Keratinocyte (primary cell): ENCODE results near the gene CLSTN2. TPM values are rescaled to one million over a fixed set of nuclear protein-coding genes. Genes with fewer than 3 reads are reported as not detected.
"Not testable (repeated sequence)": the region's sequence is repeated elsewhere in the genome, so short reads cannot be mapped to it uniquely, and the experiment has no call there.

Source experiments
- DNase-seq: peaks from one replicate; pipeline ENCODE4 v3.0.0-alpha.2; 2011; ENCODE audit warnings: low read depth, missing footprints, low spot score
- FAIRE-seq: peaks from 2 replicates; lab custom pipeline; 2011; peaks lifted over from hg19 to GRCh38; lab: Jason Lieb, UNC
- H2AFZ ChIP-seq: 2 replicates; pipeline ENCODE4 v1.6.0; 2012; ENCODE audit warnings: low read length, control low read depth, inconsistent platforms; ENCODE audit not compliant: control insufficient read depth
- H3K27ac ChIP-seq: 2 replicates; pipeline ENCODE4 v1.5.1; 2011; ENCODE audit warnings: low read length; ENCODE audit not compliant: control insufficient read depth, insufficient read depth
- H3K27me3 ChIP-seq: 3 replicates; pipeline ENCODE4 v1.6.0; 2011; ENCODE audit warnings: low read length; ENCODE audit not compliant: control insufficient read depth, insufficient read depth; ENCODE audit errors: extremely low read depth
- H3K36me3 ChIP-seq, 2 experiments: 2 replicates in 1 of 2; 3 replicates in 1 of 2; pipeline ENCODE4 v1.5.1; 2011; ENCODE audit warnings: low read length in 2 of 2, mild to moderate bottlenecking in 1 of 2; ENCODE audit not compliant: control insufficient read depth in 2 of 2, insufficient read depth in 2 of 2; ENCODE audit errors: extremely low read depth in 1 of 2
- H3K4me1 ChIP-seq: 3 replicates; pipeline ENCODE4 v1.5.1; 2011; ENCODE audit warnings: low read length; ENCODE audit not compliant: control insufficient read depth, insufficient read depth; ENCODE audit errors: extremely low read depth
- H3K4me2 ChIP-seq: 3 replicates; pipeline ENCODE4 v1.6.0; 2011; ENCODE audit warnings: low read depth, low read length; ENCODE audit not compliant: control insufficient read depth, insufficient read depth; ENCODE audit errors: extremely low read depth
- H3K4me3 ChIP-seq, 3 experiments: fragments of 200-600 bp in 1 of 3; sonication (generic) in 1 of 3; 2 replicates in 2 of 3; 3 replicates in 1 of 3; pipeline ENCODE4 v1.5.1; 2011 to 2016; ENCODE audit warnings: low read length in 3 of 3, mild to moderate bottlenecking in 3 of 3, control low read depth in 2 of 3, inconsistent platforms in 1 of 3, low read depth in 1 of 3, mixed read lengths in 1 of 3, mixed run types in 1 of 3, moderate library complexity in 1 of 3; ENCODE audit not compliant: control insufficient read depth in 2 of 3, insufficient read depth in 2 of 3; ENCODE audit errors: extremely low read depth in 1 of 3
- H3K79me2 ChIP-seq: 2 replicates; pipeline ENCODE4 v1.6.0; 2012; ENCODE audit warnings: low read length; ENCODE audit not compliant: control insufficient read depth, insufficient read depth
- H3K9ac ChIP-seq: 3 replicates; pipeline ENCODE4 v1.6.0; 2011; ENCODE audit warnings: low read length; ENCODE audit not compliant: control insufficient read depth, insufficient read depth; ENCODE audit errors: extremely low read depth
- H3K9me1 ChIP-seq: 3 replicates; pipeline ENCODE4 v1.6.0; 2011; ENCODE audit warnings: low read length; ENCODE audit not compliant: control insufficient read depth, insufficient read depth; ENCODE audit errors: extremely low read depth
- H3K9me3 ChIP-seq: 2 replicates; pipeline ENCODE4 v1.5.1; 2012; ENCODE audit warnings: low read depth, low read length; ENCODE audit not compliant: control insufficient read depth
- H4K20me1 ChIP-seq: 3 replicates; pipeline ENCODE4 v1.6.0; 2011; ENCODE audit warnings: low read length; ENCODE audit not compliant: control insufficient read depth, insufficient read depth; ENCODE audit errors: extremely low read depth
- CTCF ChIP-seq, 3 experiments: IDR thresholded peaks in 1 of 3; conservative IDR thresholded peaks in 1 of 3; optimal IDR thresholded peaks in 1 of 3; 2 replicates in 2 of 3; 3 replicates in 1 of 3; pipeline versions ENCODE3 to v1.5.1; 2011; ENCODE audit warnings: low read length in 3 of 3, mild to moderate bottlenecking in 3 of 3, moderate library complexity in 2 of 3, control low read depth in 1 of 3, inconsistent platforms in 1 of 3; ENCODE audit not compliant: insufficient read depth in 2 of 3; ENCODE audit errors: extremely low read depth in 1 of 3
- EZH2 ChIP-seq: IDR thresholded peaks from one replicate; pipeline ENCODE4 v1.6.1; 2012; ENCODE audit warnings: inconsistent platforms, mild to moderate bottlenecking, low read length, moderate library complexity
- dilution Hi-C: fragments of 300-500 bp; cut with MboI; formaldehyde crosslinking; loops from one replicate; pipeline ENCODE4 v1.7.0; 2020; ENCODE audit warnings: low sequenced_read_pairs; ENCODE audit not compliant: extremely low pct_ligation_motif_present
- polyA plus RNA-seq, 5 experiments: library from polyadenylated mRNA; depleted of rRNA in 3 of 5; stranded (reverse) in 3 of 5; stranded (forward) in 1 of 5; unstranded in 1 of 5; fragments of >200 nt; gene quantifications; 1 replicate in 1 of 5; 2 replicates in 3 of 5; 3 replicates in 1 of 5; pipeline versions ENCODE4 v1.2.1 to v1.2.3, GENCODE V29; 2011 to 2012; ENCODE audit warnings: missing spikeins in 2 of 5, low read depth in 1 of 5, low replicate concordance in 1 of 5

CLSTN2 gene
- polyA plus RNA-seq, 1 donor (not counting 4 experiments of a cell fraction or from before 2014, with no cell fraction given): 0.09 TPM

- FAIRE-seq: peak; percentile 73
- dilution Hi-C loops: no loop called here
These were observed 486.9 kb downstream of the CLSTN2 start for GRCh38 chr3:140421884-140422283.

GRCh38 chr3:140423146-140423545 lies 488.2 kb downstream of the CLSTN2 start:
- Histone ChIP-seq H3K4me1 (peaks cover 25% of the 10 kb centered on the region), H4K20me1 (no peaks in the 10 kb centered on the region), H2AFZ (no peak overlapping the region), H3K9me1 (peaks cover 3% of the 10 kb centered on the region), H3K36me3 (no peaks in the 10 kb centered on the region), H3K4me3 (no peak overlapping the region), H3K79me2 (no peaks in the 10 kb centered on the region), H3K9ac (no peak overlapping the region), H3K9me3 (no peaks in the 10 kb centered on the region), H3K4me2 (peak overlapping the region; percentile 14), H3K27me3 (no peaks in the 10 kb centered on the region), H3K27ac (no peak overlapping the region)
- dilution Hi-C loops: no loop called here
- DNase-seq (no peak), FAIRE-seq (no peak)
- no peak for TF ChIP-seq CTCF (optimal IDR thresholded peaks at IDR 0.05 in 1 of 3, IDR thresholded peaks at IDR 0.05 in 1 of 3, conservative IDR thresholded peaks at IDR 0.05 in 1 of 3; ENCODE audit: extremely low read depth in 1 of 3, insufficient read depth in 2 of 3, low read length in 3 of 3)
- no peak for TF ChIP-seq EZH2

More at GRCh38 chr3:140421884-140422283, 486.9 kb downstream of the CLSTN2 start:
- Histone ChIP-seq H3K36me3 (no peaks in the 10 kb centered on the region), H4K20me1 (no peaks in the 10 kb centered on the region), H2AFZ (no peak overlapping the region), H3K4me3 (no peak overlapping the region), H3K27me3 (no peaks in the 10 kb centered on the region), H3K4me1 (peaks cover 25% of the 10 kb centered on the region), H3K4me2 (no peak overlapping the region), H3K9me3 (no peaks in the 10 kb centered on the region), H3K27ac (no peak overlapping the region), H3K9me1 (peaks cover 3% of the 10 kb centered on the region), H3K79me2 (no peaks in the 10 kb centered on the region), H3K9ac (no peak overlapping the region)
- DNase-seq: no peak
- no peak for TF ChIP-seq CTCF (optimal IDR thresholded peaks at IDR 0.05 in 1 of 3, IDR thresholded peaks at IDR 0.05 in 1 of 3, conservative IDR thresholded peaks at IDR 0.05 in 1 of 3; ENCODE audit: extremely low read depth in 1 of 3, insufficient read depth in 2 of 3, low read length in 3 of 3)
- no peak for TF ChIP-seq EZH2

GRCh38 chr3:140423574-140423973 lies 488.6 kb downstream of the CLSTN2 start:
- Histone ChIP-seq H3K4me1 (peaks cover 25% of the 10 kb centered on the region), H3K4me2 (peak overlapping the region; percentile 14)
- H3K9ac ChIP-seq, H4K20me1 ChIP-seq, DNase-seq, H3K9me1 ChIP-seq, H3K27me3 ChIP-seq, FAIRE-seq, H3K36me3 ChIP-seq, H3K4me3 ChIP-seq, H3K9me3 ChIP-seq, H2AFZ ChIP-seq, dilution Hi-C loops, H3K27ac ChIP-seq, H3K79me2 ChIP-seq: not testable (repeated sequence)
